ENCODE results near the gene CIAPIN1.

DNA sequence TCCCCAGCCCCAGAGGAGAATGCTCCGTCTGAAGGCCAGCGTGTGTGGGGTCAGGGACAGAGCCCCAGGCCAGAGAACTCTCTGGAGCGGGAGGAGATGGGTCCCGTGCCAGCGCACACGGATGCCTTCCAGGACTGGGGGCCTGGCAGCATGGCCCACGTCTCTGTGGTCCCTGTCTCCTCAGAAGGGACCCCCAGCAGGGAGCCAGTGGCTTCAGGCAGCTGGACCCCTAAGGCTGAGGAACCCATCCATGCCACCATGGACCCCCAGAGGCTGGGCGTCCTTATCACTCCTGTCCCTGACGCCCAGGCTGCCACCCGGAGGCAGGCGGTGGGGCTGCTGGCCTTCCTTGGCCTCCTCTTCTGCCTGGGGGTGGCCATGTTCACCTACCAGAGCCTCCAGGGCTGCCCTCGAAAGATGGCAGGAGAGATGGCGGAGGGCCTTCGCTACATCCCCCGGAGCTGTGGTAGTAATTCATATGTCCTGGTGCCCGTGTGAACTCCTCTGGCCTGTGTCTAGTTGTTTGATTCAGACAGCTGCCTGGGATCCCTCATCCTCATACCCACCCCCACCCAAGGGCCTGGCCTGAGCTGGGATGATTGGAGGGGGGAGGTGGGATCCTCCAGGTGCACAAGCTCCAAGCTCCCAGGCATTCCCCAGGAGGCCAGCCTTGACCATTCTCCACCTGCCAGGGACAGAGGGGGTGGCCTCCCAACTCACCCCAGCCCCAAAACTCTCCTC lies 64.5 kb downstream of the CIAPIN1 start:
- TF ChIP-seq YY1 (IDR thresholded peaks at IDR 0.05; ENCODE audit: low read depth, low read length): no peak
- TF ChIP-seq, protein P1, sequence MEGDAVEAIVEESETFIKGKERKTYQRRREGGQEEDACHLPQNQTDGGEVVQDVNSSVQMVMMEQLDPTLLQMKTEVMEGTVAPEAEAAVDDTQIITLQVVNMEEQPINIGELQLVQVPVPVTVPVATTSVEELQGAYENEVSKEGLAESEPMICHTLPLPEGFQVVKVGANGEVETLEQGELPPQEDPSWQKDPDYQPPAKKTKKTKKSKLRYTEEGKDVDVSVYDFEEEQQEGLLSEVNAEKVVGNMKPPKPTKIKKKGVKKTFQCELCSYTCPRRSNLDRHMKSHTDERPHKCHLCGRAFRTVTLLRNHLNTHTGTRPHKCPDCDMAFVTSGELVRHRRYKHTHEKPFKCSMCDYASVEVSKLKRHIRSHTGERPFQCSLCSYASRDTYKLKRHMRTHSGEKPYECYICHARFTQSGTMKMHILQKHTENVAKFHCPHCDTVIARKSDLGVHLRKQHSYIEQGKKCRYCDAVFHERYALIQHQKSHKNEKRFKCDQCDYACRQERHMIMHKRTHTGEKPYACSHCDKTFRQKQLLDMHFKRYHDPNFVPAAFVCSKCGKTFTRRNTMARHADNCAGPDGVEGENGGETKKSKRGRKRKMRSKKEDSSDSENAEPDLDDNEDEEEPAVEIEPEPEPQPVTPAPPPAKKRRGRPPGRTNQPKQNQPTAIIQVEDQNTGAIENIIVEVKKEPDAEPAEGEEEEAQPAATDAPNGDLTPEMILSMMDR (IDR thresholded peaks at IDR 0.05; ENCODE audit: control extremely low read depth in 1 of 3, insufficient read depth in 1 of 3, low read depth in 1 of 3, low read length in 3 of 3): peak; percentile 23 to 41 (median 38)
- TF ChIP-seq POLR2A (IDR thresholded peaks at IDR 0.05; ENCODE audit: control extremely low read depth in 1 of 2, low read depth in 2 of 2, low read length in 2 of 2): no peak
- TF ChIP-seq POLR2AphosphoS5 (IDR thresholded peaks at IDR 0.05; ENCODE audit: low read depth, low read length): no peak
- TF ChIP-seq CBX5 (IDR thresholded peaks at IDR 0.05; ENCODE audit: low read depth, low read length): no peak

Measured in H1 (cell line).